HepG2 (cell line): ENCODE results near the gene ARAP3. TPM values are rescaled to one million over a fixed set of nuclear protein-coding genes. Genes with fewer than 3 reads are reported as not detected.

Source experiments
- ATF7 ChIP-seq, 2 experiments: fragments of 450-650 bp in 1 of 2; sonication (generic) in 1 of 2; formaldehyde crosslinking in 1 of 2; IDR thresholded peaks; 2 replicates each; pipeline versions ENCODE4 v1.4.0 to v1.6.1; 2016 to 2020; ENCODE audit warnings: antibody characterized with exemption in 1 of 2, mild to moderate bottlenecking in 1 of 2, missing genetic modification reagents in 1 of 2
- CAMTA2 ChIP-seq: sonication (generic); formaldehyde crosslinking; IDR thresholded peaks from 2 replicates; pipeline ENCODE4 v1.4.0; 2020; ENCODE audit warnings: mild to moderate bottlenecking, missing genetic modification reagents, borderline replicate concordance
- HDAC2 ChIP-seq: sonication (generic); formaldehyde crosslinking; IDR thresholded peaks from 2 replicates; pipeline ENCODE4 v1.4.0; 2020; ENCODE audit warnings: missing genetic modification reagents
- JUN ChIP-seq: sonication (generic); formaldehyde crosslinking; IDR thresholded peaks from 2 replicates; pipeline ENCODE4 v1.4.0; 2020; ENCODE audit warnings: mild to moderate bottlenecking, missing genetic modification reagents
- KMT2A ChIP-seq: sonication (generic); formaldehyde crosslinking; IDR thresholded peaks from 2 replicates; pipeline ENCODE4 v1.4.0; 2020; ENCODE audit warnings: missing genetic modification reagents
- LCORL ChIP-seq, 2 experiments: fragments of 450-650 bp in 1 of 2; sonication (generic) in 1 of 2; formaldehyde crosslinking in 1 of 2; IDR thresholded peaks; 2 replicates each; pipeline versions ENCODE4 v1.5.0 to v1.6.1; 2017 to 2020; ENCODE audit warnings: antibody characterized with exemption in 1 of 2, missing genetic modification reagents in 1 of 2
- MZF1 ChIP-seq: sonication (generic); formaldehyde crosslinking; IDR thresholded peaks from 2 replicates; pipeline ENCODE4 v1.8.1; 2023; ENCODE audit warnings: mild to moderate bottlenecking, missing genetic modification reagents, borderline replicate concordance
- NFATC3 ChIP-seq: sonication (generic); formaldehyde crosslinking; IDR thresholded peaks from 2 replicates; pipeline ENCODE4 v1.5.1; 2020; ENCODE audit warnings: mild to moderate bottlenecking, missing genetic modification reagents
- SOX6 ChIP-seq, 2 experiments: fragments of 450-650 bp in 1 of 2; sonication (generic) in 1 of 2; formaldehyde crosslinking in 1 of 2; IDR thresholded peaks; 2 replicates each; pipeline versions ENCODE4 v1.4.0 to v1.6.1; 2017 to 2020; ENCODE audit warnings: antibody characterized with exemption in 1 of 2, mild to moderate bottlenecking in 1 of 2, missing genetic modification reagents in 1 of 2
- TBX3 ChIP-seq: fragments of 450-650 bp; IDR thresholded peaks from 2 replicates; pipeline ENCODE4 v1.6.1; 2017; ENCODE audit warnings: antibody characterized with exemption, mild to moderate bottlenecking, inconsistent platforms, borderline replicate concordance
- UBTF ChIP-seq: sonication (generic); formaldehyde crosslinking; IDR thresholded peaks from 2 replicates; pipeline ENCODE4 v1.4.0; 2020; ENCODE audit warnings: mild to moderate bottlenecking, missing genetic modification reagents
- ZBTB40 ChIP-seq, 2 experiments: fragments of 450-650 bp in 1 of 2; sonication (generic) in 1 of 2; formaldehyde crosslinking in 1 of 2; IDR thresholded peaks; 2 replicates each; pipeline versions ENCODE4 v1.6.1 to v1.8.0; 2016 to 2022; ENCODE audit warnings: antibody characterized with exemption in 1 of 2, mild to moderate bottlenecking in 1 of 2, missing genetic modification reagents in 1 of 2
- ZNF10 ChIP-seq: sonication (generic); formaldehyde crosslinking; IDR thresholded peaks from 2 replicates; pipeline ENCODE4 v1.4.0; 2020; ENCODE audit warnings: mild to moderate bottlenecking, low read depth, missing genetic modification reagents, borderline replicate concordance
- ZNF337 ChIP-seq: sonication (generic); formaldehyde crosslinking; IDR thresholded peaks from 2 replicates; pipeline ENCODE4 v1.5.1; 2020; ENCODE audit warnings: missing genetic modification reagents, low read depth, mild to moderate bottlenecking, borderline replicate concordance
- ZNF549 ChIP-seq: sonication (generic); formaldehyde crosslinking; IDR thresholded peaks from 2 replicates; pipeline ENCODE4 v1.5.0; 2020; ENCODE audit warnings: missing genetic modification reagents
- polyA plus RNA-seq, 8 experiments: library from polyadenylated mRNA; depleted of rRNA in 3 of 8; stranded (reverse) in 7 of 8; unstranded in 1 of 8; fragments of >200 nt; fragmentation: Illumina TruSeq in 4 of 8; extraction: Trizol in 4 of 8; gene quantifications; 2 replicates each; pipeline versions ENCODE4 v1.2.1 to v1.2.3, GENCODE V29; 2011 to 2016; ENCODE audit warnings: low read depth in 4 of 8, missing spikeins in 1 of 8, mixed read lengths in 1 of 8; ENCODE audit not compliant: insufficient read depth in 1 of 8
- total RNA-seq, 5 experiments: library from RNA; depleted of rRNA; stranded (reverse); fragments of >200 nt; fragmentation: Illumina TruSeq; extraction: Trizol; gene quantifications; 2 replicates each; pipeline ENCODE4 v1.2.3, GENCODE V29; 2016; ENCODE audit warnings: low read depth in 1 of 5
- TF ChIP-seq, protein P1 (sequence below): sonication (generic); formaldehyde crosslinking; IDR thresholded peaks from 2 replicates; pipeline ENCODE4 v1.8.1; 2023; ENCODE audit warnings: mild to moderate bottlenecking, moderate library complexity, missing genetic modification reagents

The ARAP3 gene
- total and polyA plus RNA-seq, 2 of the 13 experiments (the other 11 are each of a cell fraction or from before 2014, with no cell fraction given), result 0.25 TPM; not detected in 1

DNA sequence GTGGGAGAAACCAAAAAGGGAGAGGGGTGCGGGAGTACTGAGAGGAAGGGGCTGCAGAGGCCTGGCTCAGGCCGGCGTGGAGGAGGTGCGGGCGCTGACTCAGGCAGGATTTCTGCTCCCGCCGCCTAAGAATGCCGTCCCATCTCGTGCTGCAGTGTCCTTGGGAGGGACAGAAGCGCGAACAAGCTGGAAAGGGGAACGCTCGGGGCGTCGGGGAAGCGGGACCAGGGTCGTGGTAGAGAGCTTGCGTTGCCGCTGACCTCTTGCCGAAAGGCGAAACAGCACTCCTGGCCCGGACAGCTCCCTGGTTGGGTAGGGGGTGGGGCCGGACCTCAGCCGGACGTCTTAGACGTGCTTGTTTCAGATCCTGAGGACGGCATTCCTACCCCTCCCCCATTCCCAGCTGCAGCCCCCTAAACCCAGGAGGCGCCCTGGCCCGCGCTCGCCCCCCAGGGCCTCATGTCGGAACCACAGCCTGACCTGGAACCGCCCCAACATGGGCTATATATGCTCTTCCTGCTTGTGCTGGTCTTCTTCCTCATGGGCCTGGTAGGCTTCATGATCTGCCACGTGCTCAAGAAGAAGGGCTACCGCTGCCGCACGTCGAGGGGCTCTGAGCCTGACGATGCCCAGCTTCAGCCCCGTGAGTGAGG, 44.1 kb downstream of the ARAP3 start (continued):
- no peak for TF ChIP-seq SOX6 (IDR thresholded peaks at IDR 0.05)
- peak; percentile 36 for TF ChIP-seq SOX6 (CRISPR knock-in tag; IDR thresholded peaks at IDR 0.05)
- TF ChIP-seq JUN (CRISPR knock-in tag), result no peak
- no peak for TF ChIP-seq LCORL (IDR thresholded peaks at IDR 0.05)
- TF ChIP-seq LCORL (CRISPR knock-in tag; IDR thresholded peaks at IDR 0.05), result 0 out of 2 replicates have a peak, but pooled peaks have one; percentile 35
- TF ChIP-seq ZNF337 (CRISPR knock-in tag), result no peak
- TF ChIP-seq ZNF549 (CRISPR knock-in tag), result no peak
- TF ChIP-seq KMT2A (CRISPR knock-in tag), result no peak
- TF ChIP-seq, protein P1, sequence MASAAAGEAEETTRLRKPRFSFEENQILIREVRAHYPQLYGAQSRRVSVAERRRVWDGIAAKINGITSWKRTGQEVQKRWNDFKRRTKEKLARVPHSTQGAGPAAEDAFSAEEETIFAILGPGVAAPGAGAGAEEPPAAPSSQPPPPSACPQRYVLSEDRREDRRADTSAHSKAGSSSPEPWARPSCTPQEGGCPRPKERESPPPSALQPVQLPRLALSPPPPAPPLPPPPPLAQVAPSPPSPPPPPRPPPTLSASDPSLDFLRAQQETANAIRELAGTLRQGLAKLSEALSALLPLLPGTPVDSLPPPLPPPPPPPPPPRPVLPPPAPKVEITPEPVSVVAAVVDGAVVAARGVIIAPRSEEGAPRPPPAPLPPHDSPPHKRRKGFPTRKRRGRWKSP (CRISPR knock-in tag), result no peak
- TF ChIP-seq ATF7 (IDR thresholded peaks at IDR 0.05), result no peak
- TF ChIP-seq ATF7 (CRISPR knock-in tag; IDR thresholded peaks at IDR 0.05), result no peak
- no peak for TF ChIP-seq HDAC2 (CRISPR knock-in tag)
- no peak for TF ChIP-seq MZF1 (CRISPR knock-in tag)
- TF ChIP-seq CAMTA2 (CRISPR knock-in tag), result no peak; the same call in 1 of the 2 replicates
- no peak for TF ChIP-seq ZBTB40 (IDR thresholded peaks at IDR 0.05)
- no peak for TF ChIP-seq ZBTB40 (CRISPR knock-in tag; IDR thresholded peaks at IDR 0.05)
- TF ChIP-seq ZNF10 (CRISPR knock-in tag), result no peak
- TF ChIP-seq TBX3, result no peak
- no peak; the same call in none of the 2 replicates for TF ChIP-seq UBTF (CRISPR knock-in tag)
- no peak for TF ChIP-seq NFATC3 (CRISPR knock-in tag)
